GM19395 (cell line): ENCODE data around the gene LY6G5C.

ENCODE experiments used
- ATAC-seq: cut with Tn5 transposase; IDR thresholded peaks from one replicate; pipeline ENCODE4 v1.9.1; 2021; ENCODE audit warnings: mild to moderate bottlenecking, moderate library complexity; ENCODE audit not compliant: unreplicated experiment

LY6G5C gene

GRCh38 chr6:31642798-31643570, 37.9 kb downstream of the LY6G5C start:
- no peak for ATAC-seq

- no peak for ATAC-seq
These were observed 39.5 kb downstream of the LY6G5C start for GRCh38 chr6:31641370-31641769.

- ATAC-seq = no peak
These were observed 40.3 kb downstream of the LY6G5C start for GRCh38 chr6:31640612-31641011.

GRCh38 chr6:31639449-31639861, 41.4 kb downstream of the LY6G5C start:
- no peak for ATAC-seq

GRCh38 chr6:31639043-31639442, 41.8 kb downstream of the LY6G5C start:
- no peak for ATAC-seq

GRCh38 chr6:31636698-31637596, 43.9 kb downstream of the LY6G5C start:
- no peak for ATAC-seq

GRCh38 chr6:31634969-31635575, 45.8 kb downstream of the LY6G5C start:
- ATAC-seq = no peak

GRCh38 chr6:31634131-31634530, 46.7 kb downstream of the LY6G5C start:
- ATAC-seq = no peak

- ATAC-seq = no peak
These were observed 47.4 kb downstream of the LY6G5C start for GRCh38 chr6:31633447-31633846.

GRCh38 chr6:31632279-31632946, 48.5 kb downstream of the LY6G5C start:
- no peak for ATAC-seq

GRCh38 chr6:31631681-31632278, 49.1 kb downstream of the LY6G5C start:
- ATAC-seq = no peak

- no peak for ATAC-seq
These were observed 49.7 kb downstream of the LY6G5C start for GRCh38 chr6:31631209-31631608.

- ATAC-seq = no peak
These were observed 50.5 kb downstream of the LY6G5C start for GRCh38 chr6:31630177-31630934.

- no peak for ATAC-seq
These were observed 51.9 kb downstream of the LY6G5C start for GRCh38 chr6:31629014-31629413.

GRCh38 chr6:31627690-31628287, 53.1 kb downstream of the LY6G5C start:
- no peak for ATAC-seq

- ATAC-seq = no peak
These were observed 53.9 kb downstream of the LY6G5C start for GRCh38 chr6:31626952-31627351.
